Ectodermal cell (in vitro differentiated cells): ENCODE results near the gene ELMO1.

ENCODE experiments used
- H3K27ac ChIP-seq: 2 replicates; pipeline ENCODE4 v1.7.0; 2013; ENCODE audit warnings: mild to moderate bottlenecking, low read depth, low read length; ENCODE audit not compliant: insufficient read depth, poor library complexity, severe bottlenecking
- H3K27me3 ChIP-seq: 2 replicates; pipeline ENCODE4 v1.7.0; 2013; ENCODE audit warnings: mild to moderate bottlenecking, low read length; ENCODE audit not compliant: insufficient read depth, control insufficient read depth, poor library complexity, severe bottlenecking
- H3K36me3 ChIP-seq: one replicate; pipeline ENCODE4 v1.7.0; 2013; ENCODE audit warnings: low read length; ENCODE audit not compliant: control insufficient read depth, insufficient read depth
- H3K4me1 ChIP-seq: one replicate; pipeline ENCODE4 v1.7.0; 2013; ENCODE audit warnings: low read length; ENCODE audit not compliant: control insufficient read depth, insufficient read depth
- H3K4me3 ChIP-seq: 2 replicates; pipeline ENCODE4 v1.7.0; 2013; ENCODE audit warnings: low read depth, low read length, control low read depth; ENCODE audit not compliant: insufficient read depth
- H3K9me3 ChIP-seq: 2 replicates; pipeline ENCODE4 v1.7.0; 2013; ENCODE audit warnings: mild to moderate bottlenecking, low read length, moderate library complexity; ENCODE audit not compliant: control insufficient read depth
- WGBS, 2 experiments: methylation state at CpG; one replicate each; pipeline ENCODE4 v1.1.7; 2013; ENCODE audit warnings: missing lambda C conversion rate in 2 of 2; 5-methylcytosine and 5-hydroxymethylcytosine counted together

The ELMO1 gene

GRCh38 chr7:36961097-36961496 is 487.6 kb downstream of the ELMO1 start:
- Histone ChIP-seq H3K4me3 (no peak overlapping the region), H3K27me3 (no peaks in the 10 kb centered on the region), H3K4me1 (no peaks in the 10 kb centered on the region), H3K27ac (no peak overlapping the region), H3K36me3 (no peaks in the 10 kb centered on the region), H3K9me3 (no peaks in the 10 kb centered on the region)
- 89 to 93% methylated on average over 2 of the region's 2 CpGs for WGBS, 2 experiments

GRCh38 chr7:36960105-36960504 is 488.6 kb downstream of the ELMO1 start:
- WGBS, 2 experiments, result 100% methylated on average over 1 of the region's 1 CpG
- Histone ChIP-seq H3K4me3 (no peak overlapping the region), H3K27me3 (no peaks in the 10 kb centered on the region), H3K27ac (no peak overlapping the region), H3K36me3 (no peaks in the 10 kb centered on the region), H3K9me3 (no peaks in the 10 kb centered on the region), H3K4me1 (no peaks in the 10 kb centered on the region)

- Histone ChIP-seq H3K4me3 (no peak overlapping the region), H3K27ac (no peak overlapping the region), H3K4me1 (no peaks in the 10 kb centered on the region), H3K36me3 (no peaks in the 10 kb centered on the region), H3K27me3 (no peaks in the 10 kb centered on the region), H3K9me3 (no peaks in the 10 kb centered on the region)
- WGBS, 2 experiments, result 91 to 92% methylated on average over 4 of the region's 4 CpGs
These were observed 490.4 kb downstream of the ELMO1 start for GRCh38 chr7:36958111-36958733.

GRCh38 chr7:36957620-36958019 is 491.0 kb downstream of the ELMO1 start:
- H3K36me3 ChIP-seq, result no peaks in the 10 kb centered on the region
- WGBS, 2 experiments, result 76 to 85% methylated on average over 3 of the region's 3 CpGs
- no peaks in the 10 kb centered on the region for H3K4me1 ChIP-seq
- no peaks in the 10 kb centered on the region for H3K9me3 ChIP-seq
- H3K4me3 ChIP-seq, result no peak overlapping the region
- H3K27me3 ChIP-seq, result no peaks in the 10 kb centered on the region
- no peak overlapping the region for H3K27ac ChIP-seq

GRCh38 chr7:36956814-36957213 is 491.9 kb downstream of the ELMO1 start:
- WGBS, 2 experiments, result 96 to 98% methylated on average over 6 of the region's 6 CpGs
- no peaks in the 10 kb centered on the region for H3K27me3 ChIP-seq
- no peak overlapping the region for H3K27ac ChIP-seq
- H3K36me3 ChIP-seq, result no peaks in the 10 kb centered on the region
- H3K4me1 ChIP-seq, result no peaks in the 10 kb centered on the region
- H3K9me3 ChIP-seq, result no peaks in the 10 kb centered on the region
- H3K4me3 ChIP-seq, result no peak overlapping the region

GRCh38 chr7:36955456-36956129 is 493.1 kb downstream of the ELMO1 start:
- Histone ChIP-seq H3K4me3 (no peak overlapping the region), H3K27me3 (peaks cover 6% of the 10 kb centered on the region), H3K36me3 (no peaks in the 10 kb centered on the region), H3K9me3 (no peaks in the 10 kb centered on the region), H3K4me1 (no peaks in the 10 kb centered on the region), H3K27ac (no peak overlapping the region)
- 90 to 92% methylated on average over 3 of the region's 3 CpGs for WGBS, 2 experiments

- no peaks in the 10 kb centered on the region for H3K4me1 ChIP-seq
- WGBS, 2 experiments, result 94 to 97% methylated on average over 3 of the region's 3 CpGs
- no peak overlapping the region for H3K27ac ChIP-seq
- no peaks in the 10 kb centered on the region for H3K9me3 ChIP-seq
- H3K36me3 ChIP-seq, result no peaks in the 10 kb centered on the region
- no peak overlapping the region for H3K4me3 ChIP-seq
- peaks cover 6% of the 10 kb centered on the region for H3K27me3 ChIP-seq
These were observed 497.4 kb downstream of the ELMO1 start for GRCh38 chr7:36951257-36951697.

- Histone ChIP-seq H3K27me3 (peaks cover 6% of the 10 kb centered on the region), H3K4me1 (no peaks in the 10 kb centered on the region)
- 69 to 72% methylated on average over 8 of the region's 8 CpGs for WGBS, 2 experiments
These were observed 498.7 kb downstream of the ELMO1 start for GRCh38 chr7:36949711-36950600.

GRCh38 chr7:36946401-36946739 is 502.3 kb downstream of the ELMO1 start:
- 100% methylated on average over 1 of the region's 2 CpGs; no CpG with 5 or more reads in 1 of the 2 experiments for WGBS, 2 experiments

More at GRCh38 chr7:36949711-36950600, 498.7 kb downstream of the ELMO1 start:
- Histone ChIP-seq H3K36me3 (no peaks in the 10 kb centered on the region), H3K4me3 (no peak overlapping the region), H3K9me3 (no peaks in the 10 kb centered on the region), H3K27ac (no peak overlapping the region)

More at GRCh38 chr7:36946401-36946739, 502.3 kb downstream of the ELMO1 start:
- Histone ChIP-seq H3K27ac (no peak overlapping the region), H3K4me1 (no peaks in the 10 kb centered on the region), H3K9me3 (no peaks in the 10 kb centered on the region), H3K36me3 (no peaks in the 10 kb centered on the region), H3K27me3 (peaks cover 4% of the 10 kb centered on the region), H3K4me3 (no peak overlapping the region)
